ENCODE measurements around the gene TMA7.
"Not testable (repeated sequence)": the region's sequence is repeated elsewhere in the genome, so short reads cannot be mapped to it uniquely, and the experiment has no call there.

The TMA7 gene

DNA sequence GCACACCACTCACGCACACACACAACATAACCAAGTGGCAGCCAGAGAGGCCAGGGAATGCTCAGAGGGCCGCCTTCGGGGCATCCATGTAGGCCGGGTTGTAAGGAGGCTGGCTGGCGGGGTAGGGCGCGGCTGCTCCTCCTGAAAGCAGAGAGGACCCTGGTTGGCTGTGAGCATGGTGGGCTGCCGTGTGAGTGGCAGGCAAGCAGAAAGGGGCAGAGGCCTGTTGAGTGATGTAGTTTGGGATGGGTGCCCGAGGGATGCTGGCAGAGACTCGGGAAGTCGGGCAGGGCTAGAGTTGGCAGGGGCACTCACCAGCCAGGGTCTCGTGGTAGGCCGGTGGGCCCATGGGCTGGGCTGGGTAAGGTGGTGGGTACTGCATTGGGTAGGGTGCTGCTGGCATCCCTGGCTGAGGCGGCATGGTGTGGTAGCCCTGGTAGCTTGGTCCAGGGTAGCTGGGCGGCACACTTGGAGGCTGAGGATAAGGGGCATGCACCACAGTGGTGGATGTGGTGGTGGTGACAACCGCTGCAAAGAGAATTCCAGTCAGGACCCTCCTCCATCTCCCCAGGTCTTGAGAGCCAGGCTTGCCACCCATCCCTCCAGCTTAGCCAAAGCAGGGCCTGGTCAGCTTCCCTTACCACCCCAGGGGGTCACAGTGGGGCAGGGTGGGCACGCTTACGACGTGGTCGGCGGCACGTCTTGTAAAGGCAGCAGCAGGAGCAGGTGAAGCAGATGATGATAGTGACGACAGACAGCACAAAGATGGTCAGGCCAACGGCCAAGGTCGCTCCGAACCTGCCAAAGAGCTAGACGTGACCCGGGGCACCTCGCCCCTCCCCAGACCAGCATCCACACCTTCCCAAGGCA lies 29.2 kb downstream of the TMA7 start:
- in situ Hi-C loops (cut with HindIII; ENCODE audit: low sequenced_read_pairs), result no loop called here
- TF ChIP-seq, protein P1, sequence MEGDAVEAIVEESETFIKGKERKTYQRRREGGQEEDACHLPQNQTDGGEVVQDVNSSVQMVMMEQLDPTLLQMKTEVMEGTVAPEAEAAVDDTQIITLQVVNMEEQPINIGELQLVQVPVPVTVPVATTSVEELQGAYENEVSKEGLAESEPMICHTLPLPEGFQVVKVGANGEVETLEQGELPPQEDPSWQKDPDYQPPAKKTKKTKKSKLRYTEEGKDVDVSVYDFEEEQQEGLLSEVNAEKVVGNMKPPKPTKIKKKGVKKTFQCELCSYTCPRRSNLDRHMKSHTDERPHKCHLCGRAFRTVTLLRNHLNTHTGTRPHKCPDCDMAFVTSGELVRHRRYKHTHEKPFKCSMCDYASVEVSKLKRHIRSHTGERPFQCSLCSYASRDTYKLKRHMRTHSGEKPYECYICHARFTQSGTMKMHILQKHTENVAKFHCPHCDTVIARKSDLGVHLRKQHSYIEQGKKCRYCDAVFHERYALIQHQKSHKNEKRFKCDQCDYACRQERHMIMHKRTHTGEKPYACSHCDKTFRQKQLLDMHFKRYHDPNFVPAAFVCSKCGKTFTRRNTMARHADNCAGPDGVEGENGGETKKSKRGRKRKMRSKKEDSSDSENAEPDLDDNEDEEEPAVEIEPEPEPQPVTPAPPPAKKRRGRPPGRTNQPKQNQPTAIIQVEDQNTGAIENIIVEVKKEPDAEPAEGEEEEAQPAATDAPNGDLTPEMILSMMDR (IDR thresholded peaks at IDR 0.05; ENCODE audit: low read depth, low read length, missing control alignments), result no peak
- DNase-seq (ENCODE audit: low read depth), result no peak
- no peak overlapping the region for H3K4me3 ChIP-seq (ENCODE audit: low read depth, low read length)

DNA sequence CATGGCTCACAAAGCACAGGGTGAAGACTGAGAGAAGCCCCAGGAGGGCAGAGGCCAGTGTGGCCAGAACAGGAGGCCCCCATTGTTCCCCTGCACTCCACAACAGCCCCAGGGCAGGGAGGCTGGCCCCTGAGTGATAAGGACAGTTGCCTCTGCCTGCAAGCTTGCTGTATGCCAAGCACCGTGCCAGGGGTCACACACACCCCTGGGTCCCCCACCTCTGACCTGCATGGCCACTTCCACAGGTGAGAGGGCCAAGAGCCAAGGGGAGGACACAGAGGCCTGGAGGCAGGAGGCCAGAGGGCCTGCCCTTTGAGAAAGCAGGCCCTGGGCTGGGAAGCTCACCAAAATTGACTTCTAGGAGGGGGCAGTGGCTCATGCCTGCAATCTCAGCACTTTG lies 30.2 kb downstream of the TMA7 start:
- H3K4me3 ChIP-seq (ENCODE audit: low read depth, low read length), result no peak overlapping the region
- TF ChIP-seq, protein P1 (IDR thresholded peaks at IDR 0.05; ENCODE audit: low read depth, low read length, missing control alignments), result no peak
- in situ Hi-C loops (cut with HindIII; ENCODE audit: low sequenced_read_pairs), result loop anchor here (5.0 kb wide), 1 partner anchor 37 kb away; no protein-coding TSS in a partner anchor
- no peak for DNase-seq (ENCODE audit: low read depth)

DNA sequence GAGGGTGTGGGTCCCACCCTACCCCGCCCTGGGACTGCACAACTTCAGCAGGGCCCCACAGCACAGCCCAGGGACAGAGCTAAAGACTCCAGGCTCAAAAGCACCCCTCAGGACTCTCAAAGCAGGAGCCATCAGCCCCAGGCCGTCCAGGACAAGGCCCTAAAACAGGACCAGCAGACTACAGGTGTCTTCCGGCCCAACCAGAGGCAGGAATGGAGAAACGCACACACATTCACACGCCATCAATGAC lies 32.5 kb downstream of the TMA7 start:
- DNase-seq (ENCODE audit: low read depth), result no peak
- TF ChIP-seq, protein P1 (IDR thresholded peaks at IDR 0.05; ENCODE audit: low read depth, low read length, missing control alignments), result no peak
- in situ Hi-C loops (cut with HindIII; ENCODE audit: low sequenced_read_pairs), result loop anchor here (5.0 kb wide), 1 partner anchor 35 kb away; no protein-coding TSS in a partner anchor
- peak overlapping the region; percentile 64 for H3K4me3 ChIP-seq (ENCODE audit: low read depth, low read length)

DNA sequence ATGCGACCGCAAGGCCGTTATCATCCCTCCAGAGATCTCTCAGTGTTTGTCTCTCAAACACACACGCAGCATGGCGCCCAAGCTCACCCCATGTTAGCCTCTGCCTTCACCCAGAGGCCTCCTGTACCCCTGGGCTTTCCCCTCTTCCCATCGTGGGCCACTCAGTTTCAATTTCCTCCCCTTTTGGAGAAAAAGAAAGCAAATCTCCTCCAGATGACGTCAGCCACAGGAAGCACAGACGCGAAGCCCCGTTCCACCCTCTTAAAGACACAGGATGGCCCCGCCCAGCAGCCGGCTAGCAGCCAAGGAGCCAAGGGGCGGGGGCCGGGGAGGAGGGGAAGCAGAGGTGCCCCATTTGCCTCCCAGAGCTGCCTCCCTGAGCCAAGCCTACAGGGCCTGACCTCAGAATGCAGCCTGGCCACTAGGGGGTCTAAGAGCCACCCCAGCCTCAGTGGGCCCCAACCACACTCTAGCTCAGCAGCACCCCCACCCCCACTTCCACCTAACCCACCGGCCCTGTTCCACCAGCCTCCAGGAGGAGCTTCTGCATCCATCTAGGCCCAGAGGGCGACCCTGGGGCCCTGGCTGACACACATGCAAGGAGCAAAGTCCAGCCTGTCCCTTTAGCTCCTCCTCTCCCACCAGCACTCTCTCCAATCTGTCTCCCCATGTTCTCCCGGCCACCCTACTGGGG lies 33.0 kb downstream of the TMA7 start:
- in situ Hi-C loops (cut with HindIII; ENCODE audit: low sequenced_read_pairs), result loop anchor here (5.0 kb wide), 1 partner anchor 34 kb away; no protein-coding TSS in a partner anchor
- DNase-seq (ENCODE audit: low read depth), result peak; percentile 75
- TF ChIP-seq, protein P1 (IDR thresholded peaks at IDR 0.05; ENCODE audit: low read depth, low read length, missing control alignments), result peak; percentile 17

DNA sequence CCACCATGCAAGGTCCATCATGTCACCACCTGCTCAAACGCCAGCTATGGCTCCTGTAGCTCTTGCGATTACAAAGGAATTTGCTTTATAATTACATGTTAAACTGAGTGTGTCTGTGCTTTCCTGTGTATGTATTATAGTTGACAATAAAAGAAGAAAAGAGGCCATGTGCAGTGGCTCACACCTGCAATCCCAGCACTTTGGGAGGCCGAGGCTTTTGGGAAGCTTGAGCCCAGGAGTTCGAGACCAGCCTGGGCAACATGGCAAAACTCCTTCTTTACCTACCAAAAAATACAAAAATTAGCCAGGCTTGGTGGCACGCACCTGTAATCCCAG lies 33.5 kb downstream of the TMA7 start:
- no peak for DNase-seq (ENCODE audit: low read depth)
- in situ Hi-C loops (cut with HindIII; ENCODE audit: low sequenced_read_pairs), result loop anchor here (5.0 kb wide), 1 partner anchor 34 kb away; no protein-coding TSS in a partner anchor
- TF ChIP-seq, protein P1 (IDR thresholded peaks at IDR 0.05; ENCODE audit: low read depth, low read length, missing control alignments), result no peak
- no peak overlapping the region for H3K4me3 ChIP-seq (ENCODE audit: low read depth, low read length)

More for the DNA sequence above, 33.0 kb downstream of the TMA7 start:
- peak overlapping the region; percentile 64 for H3K4me3 ChIP-seq (ENCODE audit: low read depth, low read length)

DNA sequence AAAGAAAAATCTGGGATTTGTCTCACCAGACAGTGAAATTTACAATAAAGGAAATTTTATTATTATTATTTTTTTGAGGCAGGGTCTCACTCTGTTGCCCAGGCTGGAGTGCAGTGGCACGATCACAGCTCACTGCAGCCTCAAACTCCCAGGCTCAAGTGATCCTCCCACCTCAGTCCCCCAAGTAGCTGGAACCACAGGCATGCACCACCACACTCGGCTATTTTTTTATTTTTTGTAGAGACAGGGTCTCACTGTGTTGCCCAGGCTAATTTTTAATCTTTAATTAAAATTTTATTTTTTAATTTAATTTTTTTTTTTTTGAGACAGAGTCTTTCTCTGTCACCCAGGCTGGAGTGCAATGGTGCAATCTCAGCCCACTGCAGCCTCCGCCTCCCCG lies 34.0 kb downstream of the TMA7 start:
- in situ Hi-C loops (cut with HindIII; ENCODE audit: low sequenced_read_pairs), result loop anchor here (5.0 kb wide), 1 partner anchor 33 kb away; no protein-coding TSS in a partner anchor
- not testable (repeated sequence) for H3K4me3 ChIP-seq (ENCODE audit: low read depth, low read length); DNase-seq (ENCODE audit: low read depth)

DNA sequence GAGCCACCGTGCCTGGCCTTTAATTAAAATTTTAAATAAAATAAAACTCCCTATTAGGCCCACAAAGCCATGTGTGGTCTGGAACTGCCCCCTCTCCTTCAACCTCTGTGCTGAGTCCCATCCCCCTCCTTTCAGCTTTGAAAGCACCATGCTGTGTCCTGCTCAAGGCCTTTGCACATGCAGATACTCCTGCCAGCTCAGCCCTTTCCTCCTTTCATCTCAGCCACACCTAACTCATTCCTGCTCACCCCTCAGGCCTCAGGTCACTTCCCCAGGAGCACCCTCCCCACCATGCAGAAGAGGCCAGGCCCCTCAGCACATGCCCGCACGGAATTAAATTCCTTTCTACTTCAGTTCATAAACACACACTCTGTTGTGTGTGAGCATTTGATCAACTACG lies 34.6 kb downstream of the TMA7 start:
- TF ChIP-seq, protein P1 (IDR thresholded peaks at IDR 0.05; ENCODE audit: low read depth, low read length, missing control alignments), result no peak
- in situ Hi-C loops (cut with HindIII; ENCODE audit: low sequenced_read_pairs), result loop anchor here (5.0 kb wide), 1 partner anchor 33 kb away; no protein-coding TSS in a partner anchor
- no peak for DNase-seq (ENCODE audit: low read depth)
- no peak overlapping the region for H3K4me3 ChIP-seq (ENCODE audit: low read depth, low read length)
